Activated naive CD4-positive, alpha-beta T cell treated with anti-CD3 and anti-CD28 coated beads, Interleukin-2, amount 10 ng/mL, durations not matched to agents 5 hours and 36 hours (primary cell): ENCODE results near the gene NDUFA3. TPM values are rescaled to one million over a fixed set of nuclear protein-coding genes. Genes with fewer than 3 reads are reported as not detected.

Experiments used
- total RNA-seq, 2 experiments: library from RNA; stranded (reverse); gene quantifications; one replicate each; pipeline ENCODE4 v1.2.3, GENCODE V29; 2021

The NDUFA3 gene
- total RNA-seq, result 100 to 1,000 TPM; 121 TPM

GRCh38 chr19:54102421-54103169, at the start of gene NDUFA3:
Gene NDUFA3 (plus strand): TSS chr19:54102855. CDS start chr19:54102879, 24 bp downstream.

DNA sequence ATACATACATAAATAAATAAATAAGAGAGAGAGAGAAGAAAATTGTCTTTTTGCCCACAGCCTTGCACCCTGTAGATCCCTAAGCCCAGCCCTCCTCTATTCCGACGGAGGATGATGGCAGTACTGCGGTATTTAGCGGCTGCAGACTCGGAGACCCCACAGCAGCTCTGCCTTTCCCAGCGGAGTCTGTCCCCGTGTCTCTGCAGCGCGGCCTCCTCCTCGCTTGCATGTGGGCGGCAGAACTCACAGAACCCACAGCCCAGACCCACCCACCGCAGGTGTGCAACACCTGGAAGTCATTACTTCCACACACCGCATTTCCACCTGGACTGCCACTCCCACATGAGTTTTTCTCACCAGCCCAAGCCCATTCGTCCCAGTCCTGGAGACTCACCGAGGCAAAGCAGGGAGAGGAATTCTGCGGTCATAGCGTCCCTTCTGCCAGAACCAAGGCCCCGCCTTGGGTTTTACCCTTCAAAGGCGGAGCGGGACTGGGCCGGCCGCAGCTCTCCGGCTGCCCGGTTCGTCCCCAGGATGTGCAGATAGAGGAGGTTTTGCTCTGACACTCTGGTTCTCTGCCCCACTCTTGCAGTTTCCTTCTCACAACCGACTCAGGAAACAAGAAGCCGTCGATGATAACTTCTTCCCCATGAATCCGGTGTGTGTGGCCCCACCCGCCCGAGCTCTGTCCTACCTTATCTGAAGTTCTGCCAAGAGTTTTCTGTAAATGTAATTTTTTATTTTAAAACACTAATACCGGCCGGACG, 39.1 kb upstream of the NDUFA3 start, which contains the start of gene VSTM1:
Gene VSTM1, minus strand, starts transcription at position 548 of the 767 bp plus-strand sequence. Its CDS starts 120 bp downstream, at position 428.

GRCh38 chr19:54081032-54081431, 21.6 kb upstream of the NDUFA3 start, which contains the start of gene TARM1:
Gene TARM1 (minus strand): TSS chr19:54081365. CDS start chr19:54081340, 25 bp downstream.

GRCh38 chr19:54100561-54100960, 2.1 kb upstream of the NDUFA3 start, which contains the start of gene OSCAR:
Gene OSCAR (minus strand): TSS chr19:54100803. CDS start chr19:54100792, 11 bp downstream.

GRCh38 chr19:54115109-54116063, 12.7 kb downstream of the NDUFA3 start, which contains the start of the genes PRPF31 and TFPT:
Gene PRPF31 (plus strand): TSS chr19:54115754. CDS start chr19:54118279, 2,525 bp downstream.
Gene TFPT (minus strand): TSS chr19:54115657. CDS start chr19:54115269, 388 bp downstream.

GRCh38 chr19:54137699-54138488, 35.2 kb downstream of the NDUFA3 start, which contains the start of gene CNOT3:
Gene CNOT3 (plus strand): TSS chr19:54137762. CDS start chr19:54142979, 5,217 bp downstream.

Other genes with a start within 250 kb of the NDUFA3 start
- 10 to 100 TPM; 91.4 to 99.9 TPM for gene MYADM, start 235.0 kb upstream of the NDUFA3 start, total RNA-seq
- under 1 TPM in 1 of 2 experiments, not detected in 1; 0.20 TPM for gene PRKCG, start 220.7 kb upstream of the NDUFA3 start, total RNA-seq
- gene CACNG7, start 193.6 kb upstream of the NDUFA3 start, total RNA-seq, result not detected
- not detected for gene CACNG8, start 139.9 kb upstream of the NDUFA3 start, total RNA-seq
- gene CACNG6, start 111.2 kb upstream of the NDUFA3 start, total RNA-seq, result not detected
- gene VSTM1, start 39.0 kb upstream of the NDUFA3 start, total RNA-seq, result not detected
- gene TARM1, start 21.5 kb upstream of the NDUFA3 start, total RNA-seq, result not detected
- gene OSCAR, start 2.1 kb upstream of the NDUFA3 start, total RNA-seq, result under 1 TPM in 1 of 2 experiments, not detected in 1; 0.23 TPM
- gene TFPT, start 12.8 kb downstream of the NDUFA3 start, total RNA-seq, result 10 to 100 TPM; 42.4 to 46.4 TPM
- 10 to 100 TPM; 63.1 to 68.3 TPM for gene PRPF31, start 12.9 kb downstream of the NDUFA3 start, total RNA-seq
- 10 to 100 TPM; 59.2 to 65.5 TPM for gene CNOT3, start 34.9 kb downstream of the NDUFA3 start, total RNA-seq
- 1 to 10 TPM; 8.6 to 8.8 TPM for gene LENG1, start 56.9 kb downstream of the NDUFA3 start, total RNA-seq
- 1 to 10 TPM; 3.1 to 3.6 TPM for gene TMC4, start 70.3 kb downstream of the NDUFA3 start, total RNA-seq
- 10 to 100 TPM; 46.0 to 46.9 TPM for gene MBOAT7, start 86.7 kb downstream of the NDUFA3 start, total RNA-seq
- gene TSEN34, start 88.5 kb downstream of the NDUFA3 start, total RNA-seq, result 10 to 100 TPM in 1 of 2 experiments, 1 to 10 TPM in 1; 9.9 to 11.6 TPM
- 1,000 to 10,000 TPM; 1,383 to 1,428 TPM for gene RPS9, start 98.0 kb downstream of the NDUFA3 start, total RNA-seq
- 1 to 10 TPM; 4.8 to 4.9 TPM for gene LILRB3, start 120.2 kb downstream of the NDUFA3 start, total RNA-seq
- under 1 TPM; 0.19 to 0.33 TPM for gene LILRA6, start 139.9 kb downstream of the NDUFA3 start, total RNA-seq
- not detected for gene LILRB5, start 154.4 kb downstream of the NDUFA3 start, total RNA-seq
- not detected for gene LILRB2, start 178.3 kb downstream of the NDUFA3 start, total RNA-seq
- gene LILRA5, start 210.3 kb downstream of the NDUFA3 start, total RNA-seq, result not detected
- gene LILRA4, start 236.3 kb downstream of the NDUFA3 start, total RNA-seq, result not detected